Stimulated activated CD4-positive, alpha-beta T cell treated with anti-CD3 and anti-CD28 coated beads, TNF-alpha, amount 100 ng/mL, for 4 hours (primary cell): ENCODE data around the gene BAIAP2L1.
"Not testable (repeated sequence)": the region's sequence is repeated elsewhere in the genome, so short reads cannot be mapped to it uniquely, and the experiment has no call there.

Experiments
- DNase-seq, 3 experiments: peaks; one replicate each; pipeline ENCODE4 v3.0.0-alpha.2; 2020; ENCODE audit warnings: low read depth in 3 of 3

Gene BAIAP2L1

DNA sequence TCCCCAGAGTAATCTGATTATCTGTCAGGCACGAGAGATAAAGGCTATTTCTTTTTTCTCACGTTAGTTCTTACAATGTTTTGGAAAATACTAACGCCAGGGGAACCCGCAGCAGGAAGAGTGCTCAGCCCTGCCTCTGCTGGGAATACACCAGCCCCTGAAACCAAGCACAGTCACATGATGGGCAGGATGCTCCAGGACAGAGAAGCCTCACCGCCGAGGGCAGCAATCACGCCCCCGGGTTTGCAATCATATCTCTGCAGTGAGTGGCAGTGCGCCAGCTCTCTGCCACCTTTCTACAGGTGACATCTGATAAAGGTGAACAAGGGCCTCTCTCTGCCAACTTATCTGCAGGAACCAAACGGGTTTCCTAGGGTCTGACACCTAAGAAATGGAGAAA is 79.6 kb downstream of the BAIAP2L1 start:
- no peak for DNase-seq

DNA sequence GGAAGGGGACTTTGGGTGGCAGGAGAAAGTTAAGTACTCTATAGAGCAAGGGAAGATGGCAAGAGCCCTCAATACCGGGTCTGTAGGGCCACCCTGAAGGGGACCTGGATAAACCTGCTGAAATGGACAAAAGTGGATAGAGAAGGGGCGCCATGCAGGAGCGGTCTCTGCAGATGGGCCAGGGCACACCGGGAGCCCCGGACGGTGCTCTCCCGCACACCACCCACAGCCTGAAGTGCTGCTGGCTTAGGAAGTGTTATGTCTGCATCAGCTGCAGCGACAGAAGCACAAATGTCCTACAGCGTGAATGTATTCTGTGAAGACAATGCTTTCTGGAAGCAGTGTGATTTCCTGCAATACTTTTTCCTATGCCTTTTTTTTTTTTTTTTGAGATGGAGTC is 81.7 kb downstream of the BAIAP2L1 start:
- DNase-seq = no peak

DNA sequence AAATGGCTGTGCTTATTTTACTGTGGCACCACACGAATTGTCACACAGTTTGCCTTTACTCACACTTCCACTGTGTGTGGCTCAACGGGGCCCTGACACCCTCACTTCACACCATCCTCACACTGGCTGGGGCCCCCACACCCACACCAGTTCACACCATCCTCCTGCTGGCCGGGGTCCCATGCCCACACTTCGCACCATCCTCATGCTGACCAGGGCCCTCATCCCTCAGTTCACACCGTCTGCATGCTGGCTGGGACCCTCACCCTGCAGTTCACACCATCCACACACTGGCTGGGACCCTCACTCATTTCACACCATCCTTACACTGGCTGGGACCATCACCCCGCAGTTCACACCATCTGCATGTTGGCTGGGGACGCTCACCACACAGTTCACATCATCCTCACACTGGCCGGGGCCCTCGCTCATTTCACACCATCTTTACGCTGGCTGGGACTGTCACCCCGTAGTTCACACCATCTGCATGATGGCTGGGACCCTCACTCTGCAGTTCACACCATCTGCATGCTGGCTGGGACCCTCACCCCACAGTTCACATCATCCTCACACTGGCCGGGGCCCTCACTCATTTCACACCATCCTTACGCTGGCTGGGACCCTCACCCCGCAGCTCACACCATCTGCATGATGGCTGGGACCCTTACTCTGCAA is 83.4 kb downstream of the BAIAP2L1 start:
- DNase-seq = no peak

DNA sequence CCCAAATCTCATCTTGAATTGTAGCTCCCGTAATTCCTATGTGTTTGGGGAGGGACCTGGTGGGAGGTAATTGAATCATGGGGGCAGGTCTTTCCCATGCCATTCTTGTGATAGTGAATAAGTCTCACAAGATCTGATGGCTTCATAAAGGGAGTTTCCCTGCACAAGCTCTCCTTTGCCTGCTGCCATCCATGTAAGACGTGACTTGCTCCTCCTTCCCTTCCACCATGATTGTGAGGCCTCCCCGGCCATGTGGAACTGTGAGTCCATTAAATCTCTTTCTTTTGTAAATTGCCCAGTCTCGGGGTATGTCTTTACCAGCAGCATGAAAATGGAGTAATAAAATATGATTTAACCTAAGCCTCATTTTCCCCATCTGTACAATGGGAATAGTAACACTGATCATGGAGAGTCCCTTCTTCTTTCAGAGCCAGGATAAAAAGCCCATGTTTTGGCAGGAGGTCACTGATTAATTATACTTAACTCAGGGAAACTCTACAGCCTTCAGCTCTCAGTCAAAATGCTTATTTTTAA is 84.8 kb downstream of the BAIAP2L1 start:
- not testable (repeated sequence) for DNase-seq

DNA sequence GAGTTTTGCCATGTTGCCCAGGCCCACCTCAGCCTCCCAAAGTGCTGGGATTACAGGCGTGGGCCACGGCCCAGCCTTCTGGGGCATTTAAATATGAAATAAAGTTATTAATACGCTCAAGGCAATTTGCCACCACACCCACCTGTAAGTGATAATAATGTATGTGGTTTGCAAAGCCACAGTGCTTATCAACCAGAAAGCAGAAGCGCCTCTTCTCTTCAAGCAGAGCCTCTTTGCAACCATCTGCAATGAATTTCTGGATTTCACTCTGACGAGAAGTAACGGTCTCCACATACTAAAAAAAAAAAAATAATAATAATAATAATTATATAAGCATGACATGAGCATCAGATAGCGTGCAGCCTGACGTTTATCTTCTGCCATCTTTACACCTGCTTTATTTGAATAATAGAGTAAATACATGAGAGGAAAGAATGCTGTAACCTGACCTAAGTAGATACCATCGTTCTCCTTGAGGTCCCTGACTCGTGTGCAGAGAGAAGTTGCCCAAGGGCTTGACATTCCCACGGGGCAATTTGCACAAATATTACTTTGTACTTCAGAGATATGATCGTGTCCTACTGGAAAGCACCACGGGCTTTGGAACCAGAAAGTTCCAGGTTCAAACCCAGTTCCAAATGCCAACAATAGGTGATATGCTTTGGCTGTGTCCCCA is 85.4 kb downstream of the BAIAP2L1 start:
- no peak for DNase-seq

DNA sequence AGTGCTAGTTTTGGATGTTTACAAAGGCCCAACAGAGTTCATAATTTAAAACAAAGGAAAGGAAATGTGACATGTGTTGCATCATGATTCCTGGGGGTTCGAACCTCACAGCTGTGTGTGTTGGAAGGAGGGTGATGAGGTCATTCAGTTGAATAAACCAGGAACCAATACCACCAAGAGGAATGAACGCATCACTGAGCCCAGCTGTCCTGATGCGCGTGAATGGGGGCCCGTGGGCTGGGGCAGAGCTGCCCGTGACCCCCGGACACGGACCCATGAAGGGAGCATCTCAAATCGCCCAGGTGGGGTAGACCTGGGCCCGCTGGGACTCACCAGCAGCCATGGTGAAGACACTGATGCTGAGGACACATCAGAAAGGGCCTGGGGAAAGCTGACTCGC is 86.4 kb downstream of the BAIAP2L1 start:
- DNase-seq = no peak

DNA sequence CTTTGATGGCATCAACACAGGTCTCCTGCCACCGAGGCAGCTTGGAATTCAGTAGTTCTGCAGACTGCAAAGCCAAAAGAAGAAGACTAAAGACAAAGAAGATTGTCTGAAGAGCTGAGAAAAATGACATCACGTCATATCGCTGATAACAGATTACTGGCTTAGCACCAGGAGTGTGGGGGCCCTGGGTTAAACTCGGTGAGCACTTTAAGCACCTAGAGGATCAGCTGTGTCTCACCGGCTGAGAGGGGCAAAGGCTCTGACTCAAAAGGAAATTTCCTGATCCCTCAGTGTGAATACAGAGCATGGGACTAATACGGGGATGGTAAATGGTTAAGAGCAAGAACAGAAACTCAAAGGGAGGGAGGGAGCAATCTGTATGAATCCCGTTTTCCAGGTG is 88.7 kb downstream of the BAIAP2L1 start:
- no peak for DNase-seq

DNA sequence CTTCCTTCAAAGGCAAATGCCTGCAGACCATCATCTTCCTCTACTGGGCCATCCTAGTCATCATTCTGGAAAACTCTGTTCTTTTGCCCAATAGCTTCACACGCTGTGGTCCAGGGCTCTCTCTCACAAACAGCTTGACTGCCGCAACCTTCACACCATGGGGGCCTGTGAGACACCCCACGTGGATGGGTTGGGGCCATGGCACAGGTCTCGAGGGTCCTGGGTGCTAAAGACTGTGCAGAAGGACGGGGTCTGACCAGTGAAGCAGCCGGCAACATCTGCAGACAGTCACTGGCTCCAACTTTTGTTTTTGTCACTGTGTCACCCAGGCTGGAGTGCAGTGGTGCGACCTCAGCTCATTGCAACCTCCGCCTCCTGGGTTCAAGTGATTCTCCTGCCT is 91.3 kb downstream of the BAIAP2L1 start:
- no peak for DNase-seq

DNA sequence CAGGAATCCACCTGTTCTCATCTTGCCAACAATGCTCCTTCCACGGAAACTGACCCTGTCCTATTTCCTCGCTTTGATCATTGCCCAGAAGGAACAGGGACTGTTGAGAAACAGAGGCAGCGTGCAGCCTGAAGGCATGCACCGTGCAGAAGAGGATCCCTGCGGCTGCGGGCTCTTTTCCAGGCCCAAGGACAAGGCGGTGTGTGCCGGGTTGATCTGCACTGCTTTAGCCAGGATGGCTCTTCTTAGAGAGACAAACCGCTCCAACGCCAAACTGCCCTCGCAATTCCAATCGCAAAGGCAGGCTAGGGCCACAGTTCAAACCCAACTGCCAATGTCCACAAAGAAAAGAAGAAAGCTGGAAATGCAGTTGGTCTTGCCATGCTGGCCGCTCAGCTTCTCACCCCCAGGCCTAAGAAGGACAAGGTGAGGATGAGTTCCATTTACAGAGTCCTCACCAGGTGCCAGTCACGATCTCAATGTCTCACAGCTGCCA is 92.9 kb downstream of the BAIAP2L1 start:
- no peak for DNase-seq

DNA sequence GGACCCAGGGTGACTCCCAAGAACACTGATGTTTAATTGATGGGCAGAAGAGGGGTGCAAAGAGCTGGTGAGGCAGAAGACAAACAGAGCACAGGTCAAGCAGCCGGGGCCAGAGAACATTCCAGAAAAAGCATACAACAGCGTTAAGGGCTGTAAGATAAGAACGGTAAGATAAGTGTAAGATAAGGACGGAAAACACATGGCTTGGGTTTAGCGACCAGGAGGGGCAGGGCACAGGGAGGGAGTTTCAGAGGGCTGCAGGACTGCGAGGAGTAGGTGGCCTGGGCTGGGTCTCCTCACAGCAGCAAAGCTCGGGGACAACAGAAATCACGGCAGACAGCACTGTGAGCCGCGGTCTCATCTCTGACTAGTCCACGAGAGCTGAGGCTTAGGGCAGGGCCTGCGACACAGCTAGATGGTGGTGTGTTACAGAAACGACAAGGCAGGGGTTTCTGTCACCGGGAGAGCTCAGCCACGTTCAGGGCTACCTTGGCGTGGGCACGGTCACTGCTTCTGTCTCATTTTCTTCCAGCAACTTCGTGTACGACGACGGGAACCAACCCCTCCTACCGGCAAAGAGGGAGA is 94.8 kb downstream of the BAIAP2L1 start:
- no peak for DNase-seq

DNA sequence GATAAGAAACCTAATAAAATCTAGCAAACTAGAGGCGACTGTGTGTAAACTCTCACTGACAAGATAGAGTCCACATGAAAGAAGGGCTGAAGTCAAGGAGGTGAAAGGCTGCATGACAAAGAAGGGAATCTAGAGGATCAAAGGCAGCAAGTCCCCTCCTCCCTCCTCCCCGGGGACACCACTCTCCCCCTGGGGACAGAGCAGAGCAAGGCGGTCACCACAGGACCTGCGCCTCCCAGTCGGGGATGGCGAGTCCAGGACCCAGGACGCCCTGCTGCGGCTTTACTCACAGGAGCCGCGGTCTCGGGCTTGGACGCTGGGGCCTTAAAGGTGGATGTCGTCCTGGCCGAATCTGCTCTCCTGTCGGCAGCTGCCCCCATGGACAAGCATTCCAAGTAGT is 97.0 kb downstream of the BAIAP2L1 start:
- DNase-seq = no peak

DNA sequence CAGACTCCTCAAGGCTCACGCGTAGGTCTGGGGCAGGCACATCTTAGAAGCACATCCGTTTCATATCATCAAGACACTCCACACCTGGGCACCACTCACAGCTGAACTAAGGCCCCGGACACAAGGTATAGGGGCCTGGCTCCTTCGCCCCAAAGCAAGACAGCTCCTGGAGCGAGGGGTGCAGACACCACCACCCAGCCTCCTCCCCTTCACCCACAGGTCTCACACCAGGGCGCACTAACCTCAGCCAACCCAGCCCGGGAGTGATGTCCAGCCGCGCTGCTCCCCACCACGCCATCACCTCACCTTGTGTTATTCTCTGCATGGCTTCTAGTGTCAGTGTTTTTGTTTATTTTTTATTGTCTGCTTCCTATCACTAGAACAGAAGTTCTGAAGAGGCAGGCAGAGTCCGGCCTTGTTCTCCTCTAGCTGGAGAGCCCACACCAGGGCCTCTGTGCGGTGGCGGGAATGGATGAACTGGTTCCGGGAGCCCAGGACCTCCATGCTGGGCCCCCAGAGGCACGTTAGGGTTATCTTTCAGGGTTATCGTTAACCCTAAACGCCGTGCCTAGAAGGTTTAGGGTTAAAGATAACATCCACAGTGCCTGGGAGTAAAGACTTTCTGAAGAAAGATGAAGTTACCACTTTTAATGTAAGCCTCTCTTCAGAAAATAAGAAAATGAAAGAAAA is 97.6 kb downstream of the BAIAP2L1 start:
- DNase-seq = no peak

DNA sequence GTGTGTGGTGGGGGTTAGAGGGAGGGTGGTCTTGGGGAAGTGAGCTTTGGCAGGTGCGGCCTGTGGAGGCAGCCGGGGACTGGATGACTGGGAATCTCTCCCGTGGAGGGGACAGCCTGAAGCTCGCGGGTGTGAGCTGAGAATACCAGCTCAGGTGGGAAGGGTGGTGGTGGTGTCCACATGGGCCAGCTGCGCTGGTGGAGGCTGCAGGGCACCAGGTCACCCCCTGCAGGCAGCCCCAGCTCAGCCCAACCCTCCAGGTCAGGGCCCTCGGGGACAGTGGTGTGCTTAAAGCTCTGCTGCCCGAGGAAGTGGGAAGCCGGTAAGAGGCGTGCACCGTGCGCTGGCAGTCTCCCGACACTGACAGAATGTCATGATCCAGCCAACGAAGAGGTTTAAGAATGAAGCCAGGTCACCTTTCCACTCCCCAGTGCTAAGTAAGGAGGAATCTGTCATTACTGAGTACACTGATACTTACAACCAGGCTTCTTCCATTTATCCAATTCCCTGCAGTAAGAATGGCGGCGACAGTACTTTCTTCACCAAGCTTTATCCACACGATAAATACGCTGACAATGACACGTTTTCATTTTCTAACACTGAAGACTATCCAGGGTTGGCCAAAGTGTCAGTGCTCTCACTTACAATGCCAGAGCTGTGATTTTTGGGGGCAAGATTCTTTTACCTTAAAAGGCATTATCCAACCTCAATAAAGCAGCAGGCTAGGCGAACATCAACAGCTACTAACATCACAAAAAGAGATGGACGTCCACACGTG is 99.0 kb downstream of the BAIAP2L1 start:
- DNase-seq = no peak

DNA sequence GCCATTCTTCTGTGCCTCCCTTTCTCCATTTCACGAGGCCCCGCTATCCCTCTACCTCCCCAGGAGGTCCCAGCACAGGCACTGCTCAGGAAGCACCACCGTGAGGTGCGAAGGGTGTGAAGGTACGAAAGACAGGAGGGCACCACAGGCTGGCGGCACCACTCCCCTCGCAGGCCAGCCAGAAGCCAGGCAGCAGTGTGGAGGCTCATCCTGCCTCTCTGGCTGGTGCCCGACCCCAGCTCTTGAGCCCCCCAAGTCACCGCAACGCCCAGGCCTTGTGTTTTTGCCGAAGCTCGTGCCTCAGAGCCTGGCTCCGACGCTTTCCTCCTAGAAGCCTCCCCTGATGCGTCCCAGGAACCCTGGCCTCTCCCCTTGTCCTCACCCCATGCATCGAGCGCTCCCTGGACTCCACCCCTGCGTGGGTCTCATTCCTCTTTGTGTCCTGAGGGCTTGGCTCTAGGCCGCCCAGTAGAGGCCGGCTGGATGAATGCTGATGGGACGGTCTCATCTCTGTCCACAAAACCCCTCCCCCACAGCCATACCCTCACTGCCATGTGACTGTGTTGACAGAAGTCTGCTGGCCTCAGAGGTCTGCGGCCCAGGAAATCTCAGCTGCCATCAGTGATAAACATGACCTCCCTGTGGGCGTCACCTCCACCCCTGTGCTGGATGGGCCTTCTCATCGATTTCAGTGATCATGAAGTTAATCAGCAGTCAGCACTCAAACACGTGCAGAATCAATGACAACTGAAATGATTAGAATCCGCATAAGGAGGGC is 100.1 kb downstream of the BAIAP2L1 start:
- DNase-seq = no peak

DNA sequence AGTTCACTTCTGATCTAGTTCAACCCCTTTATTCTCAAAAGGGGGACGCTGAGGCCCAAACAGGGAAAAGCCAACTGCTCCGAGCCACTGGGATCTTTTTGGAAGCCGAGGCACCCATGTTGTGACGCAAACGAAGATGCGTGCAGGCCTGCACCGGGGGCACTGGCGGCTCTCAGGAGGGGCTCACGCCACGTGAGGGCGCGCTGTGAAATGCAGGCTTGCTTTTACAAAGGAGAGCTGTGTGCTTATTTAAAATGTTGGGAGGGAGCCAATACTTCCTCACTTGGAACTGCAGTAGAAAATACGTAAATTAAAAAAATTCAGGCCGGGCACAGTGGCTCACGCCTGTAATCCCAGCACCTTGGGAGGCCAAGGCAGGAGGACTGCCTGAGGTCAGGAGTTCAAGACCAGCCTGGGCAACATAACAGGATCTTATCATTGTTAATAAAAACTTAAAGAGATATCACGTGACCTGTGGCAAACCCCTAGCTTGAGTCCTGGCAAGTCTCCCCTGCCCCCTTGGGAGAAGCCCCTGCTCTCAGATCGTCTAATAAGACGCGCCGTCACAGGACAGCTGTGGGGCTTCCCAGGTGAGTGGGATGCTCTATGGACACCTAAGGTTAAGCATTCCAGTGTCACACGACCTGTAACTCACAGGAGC is 103.1 kb downstream of the BAIAP2L1 start:
- DNase-seq = no peak

DNA sequence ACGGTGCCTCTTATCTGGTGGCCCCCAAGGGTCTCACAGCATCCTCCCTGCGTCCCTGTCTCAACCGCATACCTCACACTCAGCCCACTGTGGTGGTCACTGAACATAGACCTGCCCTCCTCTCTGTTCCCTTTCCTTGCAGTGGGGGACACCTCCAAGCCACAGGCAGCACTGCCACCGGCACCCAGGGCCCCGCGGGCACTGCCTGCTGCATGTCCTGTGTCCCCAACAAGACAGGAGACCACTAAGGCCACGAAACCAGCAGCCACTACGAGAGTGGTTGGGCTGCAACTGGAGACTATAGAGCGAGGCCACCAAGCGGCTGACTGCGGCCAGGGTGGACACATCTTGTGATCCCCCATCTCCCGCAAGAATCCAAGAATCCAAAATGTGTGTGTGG is 104.1 kb downstream of the BAIAP2L1 start:
- no peak for DNase-seq

DNA sequence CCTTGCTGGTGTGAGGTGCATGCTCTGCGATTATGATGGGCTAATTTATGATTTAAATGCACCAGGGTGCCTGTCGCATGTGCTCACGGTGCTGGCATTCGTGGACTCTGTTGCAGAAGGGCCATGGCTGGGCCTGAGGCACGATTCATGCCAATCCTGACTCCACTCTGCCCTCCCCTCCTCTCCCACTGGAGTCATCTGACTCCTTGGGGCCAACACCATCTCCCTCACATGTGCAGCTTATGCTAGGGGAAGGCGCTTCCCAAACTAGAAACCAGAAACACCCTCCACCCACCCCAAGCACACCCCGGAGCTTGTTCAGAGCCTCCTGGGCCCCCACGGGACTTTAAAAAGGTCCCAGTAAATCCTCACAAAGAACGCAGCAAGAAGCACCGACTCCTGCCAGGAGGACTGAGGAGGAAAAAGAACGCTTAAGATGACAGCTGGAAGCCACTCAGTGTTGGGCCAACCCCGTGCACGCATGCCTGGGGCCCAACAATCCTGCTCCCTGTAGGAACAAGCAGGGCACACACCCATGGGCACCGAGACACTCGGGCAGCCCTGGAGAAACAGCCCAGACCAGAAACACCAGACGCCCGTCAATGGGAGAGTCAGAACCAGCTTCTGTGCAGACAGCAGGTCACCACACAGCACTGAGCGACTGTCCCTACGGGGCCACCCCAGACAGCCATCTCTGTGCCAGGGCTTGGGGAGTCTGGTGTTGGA is 105.3 kb downstream of the BAIAP2L1 start:
- DNase-seq = no peak

DNA sequence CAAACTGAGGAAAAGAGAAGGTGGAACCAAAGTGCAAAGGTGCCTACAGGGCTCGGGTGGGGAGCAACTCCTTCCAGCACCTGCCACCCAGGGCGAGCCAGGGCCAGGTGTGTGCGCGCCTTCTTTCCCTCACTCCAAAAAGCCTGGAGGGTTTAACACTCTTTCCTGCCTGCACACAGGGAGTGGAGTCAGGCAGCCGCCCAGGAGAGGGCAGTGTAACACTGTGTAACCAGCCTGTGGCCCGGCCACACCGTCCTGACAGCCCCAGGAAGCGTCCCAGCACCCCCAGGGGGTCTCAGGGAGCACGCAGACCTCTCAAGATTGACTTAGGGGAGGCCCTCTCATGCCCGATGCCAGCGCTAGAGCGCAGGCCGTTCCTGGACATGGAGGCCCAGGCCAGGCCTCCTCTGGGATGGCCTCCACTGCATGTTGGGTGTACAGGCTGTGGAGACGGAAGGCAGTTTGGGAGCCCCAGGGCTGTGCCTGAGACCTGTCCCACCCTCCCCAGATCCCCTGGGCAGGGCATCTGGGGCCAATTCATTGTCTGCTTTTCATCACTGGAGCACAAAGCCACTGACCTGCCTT is 106.0 kb downstream of the BAIAP2L1 start:
- DNase-seq = no peak

DNA sequence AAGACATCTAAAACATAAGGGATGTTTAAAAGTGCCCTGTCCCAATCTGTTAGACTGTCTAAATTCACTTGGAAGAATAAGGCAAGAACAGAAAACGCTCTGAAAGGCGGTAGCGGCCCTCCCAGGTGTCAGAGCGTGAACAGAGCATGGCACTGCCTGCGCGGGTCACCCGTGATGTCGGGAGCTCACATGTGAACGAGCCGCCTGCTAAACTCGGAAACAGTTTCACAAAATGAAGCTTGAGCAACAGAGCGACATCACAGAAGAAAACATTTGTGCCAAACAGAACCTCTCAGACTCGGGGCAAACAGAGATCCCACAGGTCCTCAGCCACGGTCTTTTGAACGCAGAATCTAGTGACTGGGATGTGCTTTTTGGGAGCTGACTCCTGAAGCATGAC is 106.6 kb downstream of the BAIAP2L1 start:
- DNase-seq = no peak
